ENCODE data around the gene LIPE.

Gene LIPE

GRCh38 chr19:42389899-42390298, 37.3 kb downstream of the LIPE start, which contains the start of gene CNFN:
Gene CNFN (minus strand): TSS chr19:42390297. CDS start chr19:42389037, 1,260 bp downstream.
- no peak for TF ChIP-seq CTCF (IDR thresholded peaks at IDR 0.05; ENCODE audit: low read depth, low read length)
- DNase-seq (ENCODE audit: low read depth, low spot score), result no peak
- in situ Hi-C loops (cut with HindIII; ENCODE audit: low sequenced_read_pairs), result no loop called here
- H3K4me3 ChIP-seq (ENCODE audit: low read depth, low read length), result no peak within 1 kb of the TSS

GRCh38 chr19:42388851-42389489, 38.2 kb downstream of the LIPE start:
- no peak for DNase-seq (ENCODE audit: low read depth, low spot score)
- in situ Hi-C loops (cut with HindIII; ENCODE audit: low sequenced_read_pairs), result no loop called here
- H3K4me3 ChIP-seq (ENCODE audit: low read depth, low read length), result no peak overlapping the region
- TF ChIP-seq CTCF (IDR thresholded peaks at IDR 0.05; ENCODE audit: low read depth, low read length), result no peak

- TF ChIP-seq CTCF (IDR thresholded peaks at IDR 0.05; ENCODE audit: low read depth, low read length), result peak; percentile 56
- H3K4me3 ChIP-seq (ENCODE audit: low read depth, low read length), result peak overlapping the region; percentile 36
- peak; percentile 29 for DNase-seq (ENCODE audit: low read depth, low spot score)
- in situ Hi-C loops (cut with HindIII; ENCODE audit: low sequenced_read_pairs), result no loop called here
Measured at GRCh38 chr19:42386974-42387707, 40.0 kb downstream of the LIPE start.

- in situ Hi-C loops (cut with HindIII; ENCODE audit: low sequenced_read_pairs), result no loop called here
- no peak for DNase-seq (ENCODE audit: low read depth, low spot score)
Measured at GRCh38 chr19:42380155-42380554, 47.0 kb downstream of the LIPE start.

GRCh38 chr19:42378225-42379215, 48.7 kb downstream of the LIPE start:
- H3K4me3 ChIP-seq (ENCODE audit: low read depth, low read length), result no peak overlapping the region
- DNase-seq (ENCODE audit: low read depth, low spot score), result no peak
- in situ Hi-C loops (cut with HindIII; ENCODE audit: low sequenced_read_pairs), result no loop called here
- TF ChIP-seq CTCF (IDR thresholded peaks at IDR 0.05; ENCODE audit: low read depth, low read length), result no peak

More at GRCh38 chr19:42380155-42380554, 47.0 kb downstream of the LIPE start:
- no peak overlapping the region for H3K4me3 ChIP-seq (ENCODE audit: low read depth, low read length)
- no peak for TF ChIP-seq CTCF (IDR thresholded peaks at IDR 0.05; ENCODE audit: low read depth, low read length)

- no peak for TF ChIP-seq CTCF (IDR thresholded peaks at IDR 0.05; ENCODE audit: low read depth, low read length)
- H3K4me3 ChIP-seq (ENCODE audit: low read depth, low read length), result no peak overlapping the region
- DNase-seq (ENCODE audit: low read depth, low spot score), result no peak
- in situ Hi-C loops (cut with HindIII; ENCODE audit: low sequenced_read_pairs), result no loop called here
Measured at GRCh38 chr19:42376177-42376555, 51.0 kb downstream of the LIPE start.

Measured in astrocyte of the spinal cord (primary cell).